Measurements from ENCODE around the gene NTM. TPM values are rescaled to one million over a fixed set of nuclear protein-coding genes. Genes with fewer than 3 reads are reported as not detected.

Gene NTM
- polyA plus RNA-seq, 1 experiment = 33.6 TPM

- ChIA-PET POLR2A (no interaction called here), CTCF (interaction anchor here (0.7 to 2.3 kb wide), 3 partner anchors 9 to 1393 kb away, joined by 3 to 12 read pairs (median 3); no protein-coding TSS in a partner anchor)
- H3K4me3 ChIP-seq (ENCODE audit: low read depth, low read length) = no peak overlapping the region
- H3K36me3 ChIP-seq (ENCODE audit: control insufficient read depth, insufficient read depth, low read length) = no peaks in the 10 kb centered on the region
- no peak for DNase-seq (ENCODE audit: low read depth)
- no peaks in the 10 kb centered on the region; the same call in 1 of the 2 replicates for H3K27me3 ChIP-seq (ENCODE audit: control insufficient read depth, insufficient read depth, low read length)
- TF ChIP-seq CTCF (IDR thresholded peaks at IDR 0.05; ENCODE audit: insufficient read depth, low read depth, low read length) = no peak
Observed at GRCh38 chr11:131664816-131665215, 294.4 kb downstream of the NTM start.

GRCh38 chr11:131665344-131665968 is 295.0 kb downstream of the NTM start:
- H3K36me3 ChIP-seq (ENCODE audit: control insufficient read depth, insufficient read depth, low read length) = no peaks in the 10 kb centered on the region
- POLR2A ChIA-PET = no interaction called here
- no peak overlapping the region for H3K4me3 ChIP-seq (ENCODE audit: low read depth, low read length)
- H3K27me3 ChIP-seq (ENCODE audit: control insufficient read depth, insufficient read depth, low read length) = no peaks in the 10 kb centered on the region; the same call in 1 of the 2 replicates
- TF ChIP-seq CTCF (IDR thresholded peaks at IDR 0.05; ENCODE audit: insufficient read depth, low read depth, low read length) = no peak
- CTCF ChIA-PET = interaction anchor here (0.6 to 2.3 kb wide), 5 partner anchors 9 to 1393 kb away, joined by 3 to 12 read pairs (median 3); no protein-coding TSS in a partner anchor
- DNase-seq (ENCODE audit: low read depth) = no peak

- DNase-seq (ENCODE audit: low read depth) = no peak
- TF ChIP-seq CTCF (IDR thresholded peaks at IDR 0.05; ENCODE audit: insufficient read depth, low read depth, low read length) = no peak
- CTCF ChIA-PET = interaction anchor here (0.6 to 2.3 kb wide), 5 partner anchors 8 to 708 kb away, joined by 3 to 12 read pairs (median 3); no protein-coding TSS in a partner anchor
Observed at GRCh38 chr11:131666006-131666405, 295.6 kb downstream of the NTM start.

GRCh38 chr11:131666617-131667016 is 296.2 kb downstream of the NTM start:
- CTCF ChIA-PET = interaction anchor here (0.6 to 1.7 kb wide), 4 partner anchors 10 to 601 kb away, joined by 3 to 6 read pairs (median 3); no protein-coding TSS in a partner anchor
- no peaks in the 10 kb centered on the region; the same call in 1 of the 2 replicates for H3K27me3 ChIP-seq (ENCODE audit: control insufficient read depth, insufficient read depth, low read length)
- no peak for TF ChIP-seq CTCF (IDR thresholded peaks at IDR 0.05; ENCODE audit: insufficient read depth, low read depth, low read length)
- no peak overlapping the region for H3K4me3 ChIP-seq (ENCODE audit: low read depth, low read length)
- POLR2A ChIA-PET = no interaction called here
- DNase-seq (ENCODE audit: low read depth) = peak; percentile 16
- H3K36me3 ChIP-seq (ENCODE audit: control insufficient read depth, insufficient read depth, low read length) = no peaks in the 10 kb centered on the region

More at GRCh38 chr11:131666006-131666405, 295.6 kb downstream of the NTM start:
- POLR2A ChIA-PET = no interaction called here
- H3K27me3 ChIP-seq (ENCODE audit: control insufficient read depth, insufficient read depth, low read length) = no peaks in the 10 kb centered on the region; the same call in 1 of the 2 replicates
- H3K4me3 ChIP-seq (ENCODE audit: low read depth, low read length) = no peak overlapping the region
- H3K36me3 ChIP-seq (ENCODE audit: control insufficient read depth, insufficient read depth, low read length) = no peaks in the 10 kb centered on the region

DNA sequence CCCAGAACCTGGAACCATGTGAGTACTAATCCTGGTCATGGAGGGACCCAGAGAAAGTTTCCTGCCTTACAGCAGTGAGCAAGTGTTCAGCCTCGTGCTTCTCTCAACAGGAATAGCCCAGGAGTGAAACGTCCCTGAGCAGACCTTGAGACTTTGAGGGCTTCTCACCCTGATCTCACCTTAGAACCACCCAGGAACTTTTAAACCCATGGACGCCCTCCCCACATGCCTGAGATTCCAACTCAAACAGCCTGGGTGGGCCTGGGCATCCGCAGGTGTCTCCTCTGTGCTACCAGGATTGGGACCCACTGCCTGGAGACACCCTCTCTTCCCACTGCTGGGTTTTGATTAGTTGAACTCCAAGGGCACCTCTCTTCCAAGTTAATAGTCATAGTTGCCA is 297.2 kb downstream of the NTM start:
- POLR2A ChIA-PET = no interaction called here
- no peaks in the 10 kb centered on the region for H3K36me3 ChIP-seq (ENCODE audit: control insufficient read depth, insufficient read depth, low read length)
- H3K4me3 ChIP-seq (ENCODE audit: low read depth, low read length) = no peak overlapping the region
- no peak for TF ChIP-seq CTCF (IDR thresholded peaks at IDR 0.05; ENCODE audit: insufficient read depth, low read depth, low read length)
- CTCF ChIA-PET = interaction anchor here (0.6 to 1.7 kb wide), 9 partner anchors 8 to 635 kb away, joined by 3 to 6 read pairs (median 3); no protein-coding TSS in a partner anchor
- H3K27me3 ChIP-seq (ENCODE audit: control insufficient read depth, insufficient read depth, low read length) = no peaks in the 10 kb centered on the region; the same call in 1 of the 2 replicates
- DNase-seq (ENCODE audit: low read depth) = no peak

All from BJ (cell line).